Spinal cord (tissue), 10 donors: ENCODE results near the gene MRPS18A. TPM values are rescaled to one million over a fixed set of nuclear protein-coding genes. Genes with fewer than 3 reads are reported as not detected.

Experiments used
- DNase-seq, 6 donors: peaks; one replicate each; pipeline versions ENCODE4 v3.0.0 to v3.0.0-alpha.2; 2013 to 2015; ENCODE audit warnings: low spot score in 6 of 6, low read depth in 4 of 6
- H3K27ac ChIP-seq: one replicate; pipeline ENCODE4 v1.5.1; 2013; ENCODE audit warnings: low read depth, low read length, control low read depth
- H3K27me3 ChIP-seq: one replicate; pipeline ENCODE4 v1.6.1; 2013; ENCODE audit warnings: low read length; ENCODE audit not compliant: control insufficient read depth, insufficient read depth
- H3K36me3 ChIP-seq: one replicate; pipeline ENCODE4 v1.6.1; 2013; ENCODE audit warnings: low read length; ENCODE audit not compliant: control insufficient read depth, insufficient read depth
- H3K4me1 ChIP-seq: one replicate; pipeline ENCODE4 v1.6.1; 2013; ENCODE audit warnings: low read length; ENCODE audit not compliant: control insufficient read depth, insufficient read depth
- H3K4me3 ChIP-seq: one replicate; pipeline ENCODE4 v1.5.1; 2013; ENCODE audit warnings: low read depth, low read length, control low read depth
- H3K9me3 ChIP-seq: one replicate; pipeline ENCODE4 v1.6.1; 2013; ENCODE audit warnings: low read length; ENCODE audit not compliant: control insufficient read depth, insufficient read depth
- WGBS: methylation state at CpG from one replicate; pipeline ENCODE4 v1.1.5; 2013; ENCODE audit warnings: missing lambda C conversion rate; ENCODE audit not compliant: insufficient coverage; 5-methylcytosine and 5-hydroxymethylcytosine counted together
- polyA plus RNA-seq, 2 donors: library from polyadenylated mRNA; unstranded; fragments of 120-200 nt; gene quantifications; one replicate each; pipeline ENCODE4 v1.2.1, GENCODE V29; 2013; ENCODE audit not compliant: insufficient read length in 2 of 2
- total RNA-seq, 2 donors: library from RNA; depleted of rRNA in 1 of 2; stranded (reverse); fragments of 120-200 nt in 1 of 2; fragments of >200 nt in 1 of 2; gene quantifications; one replicate each; pipeline versions ENCODE4 v1.2.3 to v1.2.4, GENCODE V29; 2013 to 2014
- donor health status: healthy.

The MRPS18A gene
- total and polyA plus RNA-seq, 4 donors, result 24.1 to 56.6 (median 32.6) TPM

- Histone ChIP-seq H3K27me3 (no peaks in the 10 kb centered on the region), H3K27ac (no peak overlapping the region), H3K4me1 (no peaks in the 10 kb centered on the region), H3K4me3 (no peak overlapping the region), H3K36me3 (peaks cover 6% of the 10 kb centered on the region), H3K9me3 (no peaks in the 10 kb centered on the region)
- no peak for DNase-seq
- 70% methylated on average over 1 of the region's 1 CpG for WGBS
Observed at GRCh38 chr6:43683708-43684455, 3.7 kb downstream of the MRPS18A start.

- no peak overlapping the region for H3K27ac ChIP-seq
- 66% methylated on average over 5 of the region's 8 CpGs for WGBS
- peaks cover 12% of the 10 kb centered on the region for H3K36me3 ChIP-seq
Observed at GRCh38 chr6:43682724-43683429, 4.7 kb downstream of the MRPS18A start.

GRCh38 chr6:43681303-43681702 lies 6.3 kb downstream of the MRPS18A start:
- no peak for DNase-seq
- Histone ChIP-seq H3K27ac (no peak overlapping the region), H3K4me3 (no peak overlapping the region), H3K9me3 (no peaks in the 10 kb centered on the region), H3K4me1 (no peaks in the 10 kb centered on the region), H3K36me3 (peaks cover 27% of the 10 kb centered on the region), H3K27me3 (no peaks in the 10 kb centered on the region)
- WGBS, result 94% methylated on average over 2 of the region's 5 CpGs

More at GRCh38 chr6:43682724-43683429, 4.7 kb downstream of the MRPS18A start:
- no peak for DNase-seq
- Histone ChIP-seq H3K27me3 (no peaks in the 10 kb centered on the region), H3K4me1 (no peaks in the 10 kb centered on the region), H3K9me3 (no peaks in the 10 kb centered on the region), H3K4me3 (no peak overlapping the region)

GRCh38 chr6:43680308-43681200 lies 7.0 kb downstream of the MRPS18A start:
- Histone ChIP-seq H3K27ac (no peak overlapping the region), H3K36me3 (peaks cover 32% of the 10 kb centered on the region), H3K4me3 (no peak overlapping the region), H3K9me3 (no peaks in the 10 kb centered on the region), H3K4me1 (no peaks in the 10 kb centered on the region), H3K27me3 (no peaks in the 10 kb centered on the region)
- DNase-seq, result no peak
- 72% methylated on average over 7 of the region's 11 CpGs for whole genome bisulfite sequencing

- 94% methylated on average over 3 of the region's 6 CpGs for WGBS
- Histone ChIP-seq H3K27ac (no peak overlapping the region), H3K4me3 (no peak overlapping the region)
Observed at GRCh38 chr6:43679057-43679456, 8.5 kb downstream of the MRPS18A start.

GRCh38 chr6:43678341-43678740 lies 9.2 kb downstream of the MRPS18A start:
- DNase-seq, result no peak
- Histone ChIP-seq H3K4me3 (no peak overlapping the region), H3K9me3 (no peaks in the 10 kb centered on the region), H3K27me3 (no peaks in the 10 kb centered on the region), H3K27ac (no peak overlapping the region), H3K36me3 (peaks cover 52% of the 10 kb centered on the region), H3K4me1 (peaks cover 8% of the 10 kb centered on the region)
- WGBS, result 97% methylated on average over 7 of the region's 7 CpGs

More at GRCh38 chr6:43679057-43679456, 8.5 kb downstream of the MRPS18A start:
- H3K27me3 ChIP-seq, result no peaks in the 10 kb centered on the region
- peaks cover 45% of the 10 kb centered on the region for H3K36me3 ChIP-seq
- H3K9me3 ChIP-seq, result no peaks in the 10 kb centered on the region
- H3K4me1 ChIP-seq, result peaks cover under 1% of the 10 kb centered on the region
- DNase-seq, result no peak

GRCh38 chr6:43677759-43678158 lies 9.8 kb downstream of the MRPS18A start:
- DNase-seq, result no peak
- Histone ChIP-seq H3K4me1 (peaks cover 14% of the 10 kb centered on the region), H3K27me3 (no peaks in the 10 kb centered on the region), H3K9me3 (no peaks in the 10 kb centered on the region), H3K4me3 (no peak overlapping the region), H3K36me3 (peaks cover 58% of the 10 kb centered on the region), H3K27ac (no peak overlapping the region)
- WGBS, result 74% methylated on average over 4 of the region's 7 CpGs

- 95% methylated on average over 4 of the region's 7 CpGs for WGBS
- Histone ChIP-seq H3K27me3 (no peaks in the 10 kb centered on the region), H3K27ac (no peak overlapping the region)
Observed at GRCh38 chr6:43676962-43677606, 10.5 kb downstream of the MRPS18A start.

GRCh38 chr6:43674921-43675320 lies 12.7 kb downstream of the MRPS18A start:
- DNase-seq, result no peak
- no peaks in the 10 kb centered on the region for H3K9me3 ChIP-seq
- H3K36me3 ChIP-seq, result peaks cover 80% of the 10 kb centered on the region
- WGBS, result 95% methylated on average over 8 of the region's 8 CpGs
- no peaks in the 10 kb centered on the region for H3K27me3 ChIP-seq
- no peak overlapping the region for H3K27ac ChIP-seq
- H3K4me1 ChIP-seq, result peaks cover 31% of the 10 kb centered on the region
- no peak overlapping the region for H3K4me3 ChIP-seq

More at GRCh38 chr6:43676962-43677606, 10.5 kb downstream of the MRPS18A start:
- H3K9me3 ChIP-seq, result no peaks in the 10 kb centered on the region
- no peak for DNase-seq
- H3K36me3 ChIP-seq, result peaks cover 64% of the 10 kb centered on the region
- H3K4me1 ChIP-seq, result peaks cover 21% of the 10 kb centered on the region
- H3K4me3 ChIP-seq, result no peak overlapping the region
